Frontal cortex (tissue), 4 donors: ENCODE results near the gene CCDC159. TPM values are rescaled to one million over a fixed set of nuclear protein-coding genes. Genes with fewer than 3 reads are reported as not detected.
"Not testable (repeated sequence)": the region's sequence is repeated elsewhere in the genome, so short reads cannot be mapped to it uniquely, and the experiment has no call there.

Experiments used
- DNase-seq, 2 donors: peaks; one replicate each; pipeline ENCODE4 v3.0.0; 2012; ENCODE audit warnings: low spot score in 2 of 2
- FAIRE-seq: peaks from 2 replicates; lab custom pipeline; 2012; peaks lifted over from hg19 to GRCh38; lab: Jason Lieb, UNC
- total RNA-seq: library from RNA; depleted of rRNA; stranded (reverse); fragments of >200 nt; gene quantifications from one replicate; pipeline ENCODE4 v1.2.3, GENCODE V29; 2014
- donor health status: control.
- donor health status: control.
- donor health status: control.

Gene CCDC159
- 2.9 TPM for total RNA-seq

DNA sequence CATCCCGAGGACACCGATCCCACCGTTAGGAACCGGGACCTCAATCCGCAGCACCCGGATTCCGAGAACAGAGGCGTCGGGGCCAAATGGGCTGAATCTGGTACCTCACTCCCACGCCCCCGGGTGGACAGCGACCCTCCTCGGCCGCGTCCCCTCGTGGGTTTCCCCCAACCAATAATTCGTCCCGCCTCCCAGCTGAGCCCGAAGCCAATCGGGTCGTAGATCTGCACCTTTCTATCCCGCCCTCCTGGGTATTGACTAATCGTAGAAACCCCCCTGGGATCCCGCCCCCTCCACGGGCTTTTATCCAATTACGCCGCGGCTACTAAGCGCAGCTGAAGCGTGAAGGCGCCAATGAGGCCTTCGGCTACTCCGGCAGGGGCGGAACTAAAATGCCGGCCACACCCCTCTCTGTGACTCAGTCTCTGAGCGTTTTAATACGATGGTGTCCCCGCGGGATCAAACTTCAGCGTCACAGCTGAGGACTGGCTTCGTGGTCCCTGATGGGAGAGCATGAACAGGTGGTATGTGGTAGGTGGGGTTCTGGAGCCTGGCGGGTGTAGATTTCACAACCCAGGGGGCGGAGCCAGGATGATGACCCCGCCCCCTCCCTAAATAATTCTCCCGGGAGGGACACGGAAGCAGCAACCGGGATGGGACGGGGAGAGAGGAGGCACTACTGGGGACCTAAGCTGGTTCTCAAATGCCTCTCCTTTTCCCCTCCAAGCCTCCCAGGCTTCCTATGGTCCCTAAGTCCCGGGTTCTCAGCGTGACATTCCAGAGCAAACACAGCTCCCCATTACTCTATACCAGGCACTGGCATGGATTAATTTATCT, at the start of gene CCDC159, which contains the start of gene TMEM205:
Gene CCDC159 (plus strand): TSS at position 416 of the 837 bp plus-strand sequence. CDS start 88 bp downstream, at position 504.
Gene TMEM205 (minus strand): TSS at position 165 of the 837 bp plus-strand sequence. CDS start 649 bp downstream, outside the sequence.
- FAIRE-seq, result peak; percentile 96
- DNase-seq, result peak; percentile 88 to 93

GRCh38 chr19:11299946-11300810, 46.1 kb upstream of the CCDC159 start:
- DNase-seq, result no peak
- FAIRE-seq, result no peak

GRCh38 chr19:11300811-11301120, 45.6 kb upstream of the CCDC159 start:
- DNase-seq (no peak), FAIRE-seq (no peak)

- DNase-seq, result no peak
- FAIRE-seq, result no peak
Observed at GRCh38 chr19:11304936-11305335, 41.4 kb upstream of the CCDC159 start.

DNA sequence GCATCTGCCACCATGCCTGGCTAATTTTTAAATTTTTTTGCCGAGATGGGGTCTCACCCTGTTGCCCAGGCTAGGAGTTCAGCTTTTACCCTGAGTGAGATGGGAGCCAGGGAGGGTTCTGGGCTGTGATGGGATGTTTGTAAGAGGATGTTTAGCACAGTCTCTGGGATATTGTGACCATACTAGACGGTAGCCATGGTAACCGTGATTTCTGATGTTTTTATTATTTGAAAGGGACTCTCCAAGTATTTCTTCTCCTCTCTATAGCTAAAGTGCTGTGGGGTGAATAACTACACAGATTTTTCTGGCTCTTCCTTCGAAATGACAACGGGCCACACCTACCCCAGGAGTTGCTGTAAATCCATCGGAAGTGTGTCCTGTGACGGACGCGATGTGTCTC, 40.0 kb upstream of the CCDC159 start:
- FAIRE-seq, result no peak
- no peak for DNase-seq

- not testable (repeated sequence) for FAIRE-seq, DNase-seq
Observed at GRCh38 chr19:11320278-11320995, 25.9 kb upstream of the CCDC159 start.

GRCh38 chr19:11321191-11322126, 24.9 kb upstream of the CCDC159 start:
- DNase-seq (no peak), FAIRE-seq (no peak)

DNA sequence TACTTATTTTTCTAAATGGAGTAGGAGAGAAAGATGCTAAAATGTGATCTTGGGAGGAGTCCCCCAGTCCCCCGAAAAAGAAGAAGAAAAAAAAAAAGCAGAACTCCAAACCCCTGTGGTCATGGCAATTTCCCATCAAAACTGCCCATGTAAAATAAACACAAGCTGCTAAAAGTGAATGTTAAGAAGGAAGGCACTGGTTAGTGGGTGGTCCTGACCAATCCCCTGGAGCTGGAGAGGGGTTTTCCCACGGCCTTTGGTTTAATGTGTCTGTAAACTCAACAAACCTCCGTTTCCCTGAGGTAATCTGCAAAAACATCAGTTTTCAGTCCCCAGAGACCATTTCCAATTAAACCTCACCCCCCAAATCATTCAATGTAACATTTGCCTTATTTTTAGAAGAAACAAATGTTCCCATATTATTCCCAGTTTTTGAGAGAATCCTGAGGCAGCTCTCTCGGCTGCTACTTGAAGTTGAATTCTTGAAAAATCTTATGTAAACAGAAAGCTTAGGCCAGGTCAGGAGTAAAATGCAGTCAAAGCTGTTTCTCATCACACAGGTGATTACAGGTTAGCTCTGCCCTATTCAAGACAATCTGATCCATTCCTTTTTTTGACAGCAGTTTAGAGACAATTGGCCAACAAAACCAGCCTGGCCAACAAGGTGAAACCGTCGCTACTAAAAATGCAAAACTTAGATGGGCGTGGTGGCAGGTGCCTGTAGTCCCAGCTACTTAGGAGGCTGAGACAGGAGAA, 23.9 kb upstream of the CCDC159 start:
- no peak for DNase-seq
- FAIRE-seq, result no peak

DNA sequence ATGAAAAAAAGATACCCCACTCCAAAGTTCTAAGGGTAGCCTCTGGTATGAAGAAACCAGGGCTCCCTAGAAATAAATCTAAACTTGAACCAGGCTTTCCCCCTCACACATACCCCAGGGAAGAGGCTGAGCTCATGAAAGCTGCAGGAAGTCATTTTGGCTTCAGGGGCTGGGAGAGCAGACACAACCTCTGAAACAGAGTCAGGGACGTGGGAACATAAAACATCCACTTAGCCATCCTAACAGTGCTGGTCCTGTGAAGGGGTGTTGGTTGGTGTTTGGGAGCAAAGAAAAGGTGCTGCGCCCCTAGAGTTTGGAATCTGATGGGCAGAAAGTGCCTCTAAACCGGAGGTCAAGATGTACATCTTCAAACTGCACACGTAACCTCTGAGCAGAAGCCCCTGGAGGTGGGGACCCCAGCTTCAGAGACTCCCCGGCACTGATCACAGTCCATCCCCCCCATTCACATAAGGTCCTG, 22.7 kb upstream of the CCDC159 start:
- FAIRE-seq (no peak), DNase-seq (no peak)

DNA sequence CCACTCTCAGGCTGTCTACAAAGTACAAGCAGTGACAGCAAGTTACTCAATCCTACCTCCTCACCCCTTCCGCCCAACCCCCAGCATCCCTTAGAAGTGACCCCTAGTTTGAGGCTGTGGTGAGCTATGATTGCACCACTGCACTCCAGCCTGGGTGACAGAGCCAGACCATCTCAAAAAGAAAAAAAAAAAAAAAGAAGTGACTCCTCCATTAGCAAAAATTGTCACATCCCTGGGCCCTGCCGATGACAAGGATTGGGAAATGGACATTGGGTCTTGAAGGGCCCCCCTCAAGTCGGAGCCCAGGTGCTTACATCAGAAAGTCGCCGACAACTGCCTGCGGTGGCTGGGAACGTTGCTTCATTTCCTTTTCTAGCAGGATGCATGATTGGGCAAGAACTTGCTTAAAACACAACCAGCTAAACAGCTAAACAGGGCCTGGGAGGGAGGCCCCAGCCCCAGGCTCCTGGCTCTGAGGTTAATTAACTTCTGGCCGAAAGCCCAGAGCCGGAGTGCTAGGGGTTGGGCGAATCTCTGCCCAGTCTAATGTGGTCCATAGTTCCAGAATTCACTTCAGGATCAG, 22.1 kb upstream of the CCDC159 start:
- DNase-seq (no peak), FAIRE-seq (no peak)

DNA sequence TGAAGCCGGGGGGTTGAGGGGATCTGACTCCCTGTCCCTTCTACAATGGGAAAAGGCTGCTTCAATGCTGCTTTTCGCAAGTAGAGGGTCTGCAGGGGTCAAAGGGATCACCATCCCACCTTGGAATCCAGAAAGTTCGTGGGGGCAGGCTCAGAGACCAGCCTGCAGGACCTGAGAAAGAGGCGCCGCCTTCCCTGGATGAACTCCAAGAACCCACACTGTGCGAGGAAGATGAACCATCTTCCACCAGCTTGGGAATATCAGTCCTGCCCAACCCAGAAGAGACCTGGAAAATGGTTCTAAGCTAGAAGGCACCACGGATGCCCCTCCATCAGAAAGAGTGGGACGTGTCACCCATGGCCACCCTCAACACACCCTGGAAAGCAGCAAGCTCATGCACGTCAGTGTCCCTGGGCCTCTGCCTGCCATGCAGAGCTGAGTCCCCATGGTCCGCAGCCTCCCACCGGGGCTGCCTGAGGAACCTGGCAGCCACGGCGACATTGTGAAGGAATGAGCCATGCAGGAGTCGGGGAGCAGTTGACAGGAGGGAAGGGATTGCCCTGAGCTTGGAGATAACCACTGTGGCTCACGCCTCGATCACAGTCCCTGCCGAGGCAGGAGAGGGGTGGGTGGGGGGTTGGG, 21.4 kb upstream of the CCDC159 start:
- FAIRE-seq (no peak), DNase-seq (no peak)

- no peak for FAIRE-seq
- DNase-seq, result no peak
Observed at GRCh38 chr19:11325544-11325943, 20.8 kb upstream of the CCDC159 start.

DNA sequence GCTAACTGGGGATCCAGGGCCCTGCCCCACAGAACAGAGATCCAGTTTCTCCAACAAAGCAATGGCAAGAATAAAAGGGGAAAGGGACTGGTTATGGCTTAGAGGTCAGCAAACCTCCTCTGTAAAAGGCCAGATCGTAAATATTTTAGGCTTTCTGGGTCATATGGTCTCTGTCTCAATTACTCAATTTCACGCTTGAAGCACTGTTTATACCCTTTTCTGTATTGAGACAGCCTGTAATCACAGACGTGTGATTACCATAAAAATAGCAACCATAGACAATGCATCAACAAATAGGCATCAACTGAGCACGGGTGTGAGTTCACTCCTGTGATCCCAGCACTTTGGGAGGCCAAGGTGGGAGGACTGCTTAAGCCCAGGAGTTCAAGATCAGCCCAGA, 16.2 kb upstream of the CCDC159 start:
- no peak for DNase-seq

DNA sequence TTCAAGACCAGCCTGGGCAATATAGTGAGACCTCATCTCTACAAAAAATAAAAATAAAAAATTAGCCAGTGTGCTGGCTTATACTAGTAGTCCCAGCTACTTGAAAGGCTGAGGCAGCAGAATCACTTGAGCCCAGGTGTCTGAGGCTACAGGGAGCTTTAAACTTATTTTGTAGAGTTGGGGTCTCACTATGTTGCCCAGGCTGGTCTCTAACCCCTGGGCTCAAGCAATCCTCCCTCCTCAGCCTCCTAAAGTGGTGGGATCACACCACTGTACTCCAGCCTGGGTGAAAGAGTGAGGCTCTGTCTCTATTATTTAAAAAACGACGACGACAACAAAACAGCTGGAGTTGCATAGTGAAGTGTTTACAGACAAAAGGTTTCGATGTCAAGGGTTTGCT, 14.8 kb upstream of the CCDC159 start:
- no peak for FAIRE-seq
- DNase-seq, result no peak

More for the DNA sequence above, 16.2 kb upstream of the CCDC159 start:
- FAIRE-seq, result no peak

GRCh38 chr19:11332822-11333221, 13.5 kb upstream of the CCDC159 start:
- FAIRE-seq, result no peak

DNA sequence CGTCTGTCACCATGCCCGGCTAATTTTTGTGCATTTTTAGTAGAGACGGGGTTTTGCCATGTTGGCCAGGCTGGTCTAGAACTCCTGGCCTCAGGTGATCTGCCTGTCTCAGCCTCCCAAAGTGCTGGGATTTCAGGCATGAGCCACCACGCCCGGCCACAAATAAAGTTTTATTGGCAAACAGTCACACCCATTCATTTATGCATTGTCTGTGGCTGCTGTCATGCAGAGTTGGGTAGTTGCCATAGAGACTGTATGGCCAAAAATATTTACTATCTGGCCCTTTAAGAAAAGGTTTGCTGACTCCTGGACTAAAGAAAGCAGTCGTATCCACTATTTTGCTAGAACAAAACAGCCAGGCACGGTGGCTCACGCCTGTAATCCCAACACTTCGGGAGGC, 12.5 kb upstream of the CCDC159 start:
- not testable (repeated sequence) for FAIRE-seq, DNase-seq

More at GRCh38 chr19:11332822-11333221, 13.5 kb upstream of the CCDC159 start:
- no peak for DNase-seq

DNA sequence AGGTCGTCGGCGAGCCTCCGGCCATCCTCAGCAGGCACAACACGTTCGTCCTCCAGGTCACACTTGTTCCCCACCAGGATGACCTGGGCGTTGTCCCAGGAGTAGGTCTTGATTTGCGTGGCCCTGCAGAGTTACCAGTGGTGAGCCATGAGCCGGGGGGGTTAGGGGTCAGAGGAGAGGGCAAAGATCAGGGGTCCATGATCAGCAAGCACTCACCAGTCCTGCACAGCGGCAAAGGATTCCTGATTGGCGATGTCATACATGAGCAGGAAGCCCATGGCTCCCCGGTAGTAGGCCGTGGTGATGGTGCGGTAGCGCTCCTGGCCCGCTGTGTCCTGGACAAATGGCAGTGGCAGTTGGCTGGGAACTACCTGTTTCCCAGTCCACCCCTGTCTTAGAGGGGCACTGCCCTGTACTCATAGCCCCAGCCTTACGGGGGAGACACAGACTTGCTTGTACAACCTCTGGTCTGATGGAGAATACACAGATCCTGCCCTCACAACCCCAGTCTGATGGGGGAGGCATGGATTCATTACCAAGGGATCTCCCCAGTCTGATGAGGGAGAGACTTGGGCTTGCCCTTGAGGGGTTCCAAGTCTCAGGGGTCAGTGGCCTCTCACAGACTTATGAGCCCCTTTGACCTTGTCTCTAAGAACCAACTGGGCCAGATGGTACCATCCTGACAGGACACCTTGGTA, 10.7 kb upstream of the CCDC159 start:
- no peak for FAIRE-seq
- no peak for DNase-seq
